Retinal pigment epithelial cell (primary cell): ENCODE measurements around the gene ARHGEF17.
"Not testable (repeated sequence)": the region's sequence is repeated elsewhere in the genome, so short reads cannot be mapped to it uniquely, and the experiment has no call there.

Experiments used
- DNase-seq: peaks from one replicate; pipeline ENCODE4 v3.0.0-alpha.2; 2010; ENCODE audit warnings: low read depth
- H3K4me3 ChIP-seq: 2 replicates; pipeline ENCODE4 v1.5.1; 2011; ENCODE audit warnings: mild to moderate bottlenecking, low read length, control low read depth, moderate library complexity
- TF ChIP-seq, protein P1 (sequence below): conservative IDR thresholded peaks from 2 replicates; pipeline ENCODE4 v1.5.1; 2011; ENCODE audit warnings: low read depth, low read length, control low read depth, inconsistent platforms

ARHGEF17 gene

DNA sequence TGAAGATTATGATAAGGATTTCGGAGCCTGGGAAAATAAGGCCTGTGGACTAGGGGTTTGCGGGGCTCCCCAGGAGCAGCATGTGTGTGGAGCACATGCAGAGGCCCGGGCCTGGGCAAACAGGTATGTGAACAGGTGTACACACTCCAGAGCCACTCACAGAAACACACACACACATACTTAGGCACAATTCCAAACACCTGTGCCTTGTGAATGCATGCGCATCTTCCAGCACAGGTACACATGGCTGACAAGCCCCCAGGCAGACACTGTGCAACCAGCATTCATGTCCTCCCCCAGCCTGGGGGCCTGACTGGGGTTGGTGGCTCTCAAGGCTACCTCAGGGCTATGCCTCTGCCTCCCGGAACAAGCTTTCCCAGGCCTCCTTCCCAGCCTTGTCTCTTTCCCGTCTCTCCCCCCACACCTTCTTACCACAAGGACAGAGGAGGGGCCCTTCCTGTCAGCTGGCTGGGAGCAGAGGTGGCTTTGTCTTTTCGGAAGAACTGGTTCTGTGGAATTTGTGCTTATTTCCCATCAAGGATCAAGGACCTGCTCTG lies 38.5 kb upstream of the ARHGEF17 start:
- DNase-seq, result no peak
- no peak overlapping the region for H3K4me3 ChIP-seq
- TF ChIP-seq, protein P1, sequence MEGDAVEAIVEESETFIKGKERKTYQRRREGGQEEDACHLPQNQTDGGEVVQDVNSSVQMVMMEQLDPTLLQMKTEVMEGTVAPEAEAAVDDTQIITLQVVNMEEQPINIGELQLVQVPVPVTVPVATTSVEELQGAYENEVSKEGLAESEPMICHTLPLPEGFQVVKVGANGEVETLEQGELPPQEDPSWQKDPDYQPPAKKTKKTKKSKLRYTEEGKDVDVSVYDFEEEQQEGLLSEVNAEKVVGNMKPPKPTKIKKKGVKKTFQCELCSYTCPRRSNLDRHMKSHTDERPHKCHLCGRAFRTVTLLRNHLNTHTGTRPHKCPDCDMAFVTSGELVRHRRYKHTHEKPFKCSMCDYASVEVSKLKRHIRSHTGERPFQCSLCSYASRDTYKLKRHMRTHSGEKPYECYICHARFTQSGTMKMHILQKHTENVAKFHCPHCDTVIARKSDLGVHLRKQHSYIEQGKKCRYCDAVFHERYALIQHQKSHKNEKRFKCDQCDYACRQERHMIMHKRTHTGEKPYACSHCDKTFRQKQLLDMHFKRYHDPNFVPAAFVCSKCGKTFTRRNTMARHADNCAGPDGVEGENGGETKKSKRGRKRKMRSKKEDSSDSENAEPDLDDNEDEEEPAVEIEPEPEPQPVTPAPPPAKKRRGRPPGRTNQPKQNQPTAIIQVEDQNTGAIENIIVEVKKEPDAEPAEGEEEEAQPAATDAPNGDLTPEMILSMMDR, result no peak

DNA sequence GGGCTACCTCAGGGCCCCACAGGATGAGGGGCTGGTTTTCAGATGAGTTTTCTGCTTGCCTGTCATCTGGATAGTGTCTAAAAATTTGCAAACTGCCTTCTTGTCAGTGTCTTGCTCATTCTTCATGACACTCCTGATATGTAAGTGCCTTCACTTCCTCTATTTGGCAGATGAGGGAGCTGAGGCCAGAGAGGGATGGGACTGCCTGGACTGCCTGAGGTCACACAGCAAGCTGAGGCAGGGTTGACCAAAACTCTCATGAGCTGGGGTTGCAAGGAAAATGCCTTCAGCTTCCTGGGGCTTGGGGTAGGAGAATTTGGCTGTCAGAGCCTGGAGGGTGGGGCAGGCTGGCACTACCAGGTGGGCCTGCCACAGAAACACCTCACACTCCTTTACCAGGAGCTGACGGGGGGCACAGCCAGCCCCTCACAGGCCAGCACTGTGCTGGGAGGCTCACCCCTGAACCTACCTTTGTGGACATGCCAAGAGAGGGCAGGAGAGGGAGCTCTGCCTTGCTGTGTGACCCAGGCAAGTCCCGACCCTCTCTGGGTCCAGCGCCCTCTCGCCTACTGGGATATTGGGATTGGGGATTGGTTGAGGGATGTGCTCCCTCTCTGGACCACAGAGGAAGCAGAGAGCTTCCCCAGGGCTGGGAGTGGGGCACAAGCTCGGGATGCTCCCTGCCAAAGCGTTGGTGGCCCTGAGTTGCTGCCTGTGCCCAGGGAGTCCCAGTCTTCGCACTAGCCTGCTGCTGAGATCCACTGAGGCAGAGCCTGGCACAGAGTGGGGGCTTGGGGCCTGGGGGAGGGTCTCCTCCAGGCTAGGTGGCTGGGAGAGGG lies 37.8 kb upstream of the ARHGEF17 start:
- DNase-seq, result no peak
- H3K4me3 ChIP-seq, result no peak overlapping the region
- TF ChIP-seq, protein P1, result no peak

GRCh38 chr11:73270855-73271477 lies 37.1 kb upstream of the ARHGEF17 start:
- H3K4me3 ChIP-seq, result no peak overlapping the region
- TF ChIP-seq, protein P1, result no peak
- DNase-seq, result no peak

GRCh38 chr11:73271478-73271865 lies 36.6 kb upstream of the ARHGEF17 start:
- not testable (repeated sequence) for DNase-seq, H3K4me3 ChIP-seq

DNA sequence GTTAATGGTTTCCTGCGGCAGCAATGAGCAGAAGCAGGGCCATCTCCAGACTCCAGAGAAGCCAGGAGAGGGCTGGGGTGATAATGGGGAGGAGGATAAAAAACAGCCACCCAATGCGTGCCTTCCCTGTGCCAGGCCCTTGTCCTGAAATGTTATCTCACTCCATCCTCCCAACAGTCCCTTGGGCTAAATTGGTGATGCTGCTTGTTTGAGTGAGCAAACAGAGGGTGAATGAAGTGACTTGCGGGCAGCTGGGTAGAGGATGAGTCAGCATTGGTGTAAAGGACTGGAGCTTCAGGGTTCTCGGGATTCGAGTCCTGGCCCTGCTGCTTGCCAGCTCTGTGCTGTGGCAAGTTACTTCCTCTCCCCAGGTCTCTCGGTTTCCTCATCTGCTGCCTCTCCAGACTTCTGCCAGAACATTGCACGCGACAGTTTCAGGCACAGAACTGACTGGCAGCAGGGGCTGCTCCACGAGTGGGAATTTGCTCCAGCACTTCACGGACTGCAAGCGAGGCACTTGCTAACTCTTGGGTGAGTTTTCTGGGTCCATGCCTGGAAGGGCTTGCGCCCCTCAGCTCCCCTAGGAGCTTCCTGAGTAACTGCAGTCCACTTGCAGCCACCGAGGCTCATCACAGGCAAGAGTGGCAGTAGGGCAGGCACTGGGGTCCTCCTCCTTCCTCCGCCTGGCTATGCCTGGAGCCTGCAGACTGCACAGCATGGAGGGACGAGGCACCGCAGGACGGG lies 36.0 kb upstream of the ARHGEF17 start, which contains the start of gene P2RY6:
P2RY6 (plus strand) TSS at position 403 of the 744 bp plus-strand sequence. CDS start 24,181 bp downstream, outside the sequence.
- TF ChIP-seq, protein P1, result no peak
- DNase-seq, result no peak
- no peak within 1 kb of the TSS for H3K4me3 ChIP-seq

GRCh38 chr11:73272680-73273038 lies 35.4 kb upstream of the ARHGEF17 start:
- TF ChIP-seq, protein P1, result no peak
- H3K4me3 ChIP-seq, result no peak overlapping the region
- no peak for DNase-seq

GRCh38 chr11:73273222-73273895 lies 34.7 kb upstream of the ARHGEF17 start:
- no peak for DNase-seq
- no peak overlapping the region for H3K4me3 ChIP-seq
- TF ChIP-seq, protein P1, result no peak

GRCh38 chr11:73274191-73274590 lies 33.9 kb upstream of the ARHGEF17 start:
- H3K4me3 ChIP-seq, DNase-seq: not testable (repeated sequence)
